GM19467 (cell line): ENCODE data around the gene ZGPAT.
"Not testable (repeated sequence)": the region's sequence is repeated elsewhere in the genome, so short reads cannot be mapped to it uniquely, and the experiment has no call there.

ENCODE experiments used
- ATAC-seq: cut with Tn5 transposase; IDR thresholded peaks from one replicate; pipeline ENCODE4 v1.9.1; 2021; ENCODE audit warnings: mild to moderate bottlenecking, moderate library complexity; ENCODE audit not compliant: unreplicated experiment

The ZGPAT gene

DNA sequence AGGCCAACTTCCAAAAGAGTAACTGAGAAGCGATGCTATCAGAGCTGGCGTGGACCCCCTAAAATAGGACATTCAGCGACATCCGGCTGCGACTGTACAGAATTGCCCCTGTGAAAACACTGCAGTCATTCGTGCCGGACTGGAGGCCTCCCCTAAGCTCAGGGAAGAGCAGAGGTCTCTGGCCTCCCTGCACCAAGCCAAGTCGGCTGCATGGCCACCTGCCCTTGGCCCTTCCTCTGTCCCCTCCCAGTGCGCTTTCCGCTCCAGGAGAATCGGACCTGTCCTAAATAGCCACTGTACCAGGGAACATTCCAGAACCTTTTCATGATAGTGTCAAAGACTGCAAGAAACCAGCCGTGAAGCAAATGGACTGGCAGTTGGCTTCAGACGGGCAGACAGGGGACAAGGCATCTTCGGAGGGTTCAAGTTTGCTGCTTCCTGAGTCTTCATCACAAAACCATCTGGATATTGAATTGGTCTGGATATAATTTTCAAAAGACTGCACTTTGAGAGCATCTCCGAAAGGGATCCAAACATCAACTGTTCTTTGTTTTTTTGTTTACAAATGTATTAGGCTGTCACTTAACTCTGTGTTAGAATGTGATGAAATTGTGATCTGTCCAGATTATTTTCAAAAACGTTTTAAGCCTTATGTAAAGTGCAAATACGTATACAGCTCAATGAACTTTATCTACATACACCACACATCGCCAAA lies 48.3 kb downstream of the ZGPAT start:
- no peak for ATAC-seq

- no peak for ATAC-seq
These were observed 48.8 kb downstream of the ZGPAT start for GRCh38 chr20:63756648-63756991.

GRCh38 chr20:63758152-63758551 lies 50.3 kb downstream of the ZGPAT start:
- ATAC-seq, result no peak

GRCh38 chr20:63759377-63759901 lies 51.6 kb downstream of the ZGPAT start:
- no peak for ATAC-seq

- no peak for ATAC-seq
These were observed 57.4 kb downstream of the ZGPAT start for GRCh38 chr20:63765082-63765873.

- ATAC-seq, result no peak
These were observed 58.1 kb downstream of the ZGPAT start for GRCh38 chr20:63765902-63766301.

DNA sequence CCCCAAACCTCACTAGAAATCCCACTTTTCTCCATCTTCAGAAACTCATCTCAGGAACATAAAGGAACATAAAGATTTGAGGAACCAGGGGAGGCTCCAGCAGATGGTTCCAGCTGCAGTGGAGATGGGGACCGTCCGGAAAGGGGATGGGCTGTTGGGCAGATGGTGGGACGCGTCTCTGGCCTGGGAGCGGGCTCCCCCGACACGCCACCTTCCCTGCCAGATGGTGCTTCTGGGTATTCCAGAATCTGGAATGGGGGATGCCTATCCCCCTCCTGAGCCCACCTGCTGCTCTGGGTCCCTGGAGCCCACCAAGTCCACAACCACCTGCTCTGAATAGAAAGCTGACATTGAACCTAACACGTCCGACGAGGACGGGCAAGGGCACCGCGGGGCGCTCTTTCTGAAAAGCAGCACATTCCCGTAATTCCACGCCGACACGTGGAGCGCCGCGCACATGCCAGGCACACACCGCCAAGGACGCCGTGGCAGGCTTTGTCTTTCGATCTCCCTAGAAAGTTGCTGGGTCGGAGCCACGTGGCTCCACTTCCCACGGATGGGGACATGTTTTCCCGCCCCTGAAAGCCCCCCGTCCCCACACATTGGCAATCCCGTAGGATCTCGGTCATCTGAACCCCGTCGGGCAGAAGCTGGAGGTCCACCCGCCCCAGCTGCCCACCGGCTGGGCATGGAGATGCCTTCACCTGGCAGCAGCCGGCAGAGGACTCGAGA lies 59.0 kb downstream of the ZGPAT start:
- ATAC-seq, result no peak

- no peak for ATAC-seq
These were observed 59.6 kb downstream of the ZGPAT start for GRCh38 chr20:63767456-63767855.

DNA sequence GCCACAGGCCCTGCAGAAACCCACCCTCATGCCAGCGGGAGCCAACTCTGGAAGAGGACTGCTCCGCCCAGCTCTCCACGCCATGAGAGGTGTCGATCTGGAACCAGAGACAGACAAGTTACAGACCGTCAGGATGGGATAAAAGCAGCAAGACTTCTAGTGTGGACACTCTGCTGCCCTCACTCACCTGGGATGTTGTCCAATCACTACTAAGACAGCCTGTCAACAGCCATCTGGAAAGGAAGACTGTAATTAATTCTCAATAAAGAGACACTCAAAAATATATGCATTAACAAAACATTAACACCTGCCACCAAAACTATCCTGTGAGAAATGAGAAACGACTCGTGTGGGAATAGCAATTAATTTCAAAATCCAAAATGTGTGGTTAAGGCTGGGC lies 60.0 kb downstream of the ZGPAT start:
- ATAC-seq, result no peak

DNA sequence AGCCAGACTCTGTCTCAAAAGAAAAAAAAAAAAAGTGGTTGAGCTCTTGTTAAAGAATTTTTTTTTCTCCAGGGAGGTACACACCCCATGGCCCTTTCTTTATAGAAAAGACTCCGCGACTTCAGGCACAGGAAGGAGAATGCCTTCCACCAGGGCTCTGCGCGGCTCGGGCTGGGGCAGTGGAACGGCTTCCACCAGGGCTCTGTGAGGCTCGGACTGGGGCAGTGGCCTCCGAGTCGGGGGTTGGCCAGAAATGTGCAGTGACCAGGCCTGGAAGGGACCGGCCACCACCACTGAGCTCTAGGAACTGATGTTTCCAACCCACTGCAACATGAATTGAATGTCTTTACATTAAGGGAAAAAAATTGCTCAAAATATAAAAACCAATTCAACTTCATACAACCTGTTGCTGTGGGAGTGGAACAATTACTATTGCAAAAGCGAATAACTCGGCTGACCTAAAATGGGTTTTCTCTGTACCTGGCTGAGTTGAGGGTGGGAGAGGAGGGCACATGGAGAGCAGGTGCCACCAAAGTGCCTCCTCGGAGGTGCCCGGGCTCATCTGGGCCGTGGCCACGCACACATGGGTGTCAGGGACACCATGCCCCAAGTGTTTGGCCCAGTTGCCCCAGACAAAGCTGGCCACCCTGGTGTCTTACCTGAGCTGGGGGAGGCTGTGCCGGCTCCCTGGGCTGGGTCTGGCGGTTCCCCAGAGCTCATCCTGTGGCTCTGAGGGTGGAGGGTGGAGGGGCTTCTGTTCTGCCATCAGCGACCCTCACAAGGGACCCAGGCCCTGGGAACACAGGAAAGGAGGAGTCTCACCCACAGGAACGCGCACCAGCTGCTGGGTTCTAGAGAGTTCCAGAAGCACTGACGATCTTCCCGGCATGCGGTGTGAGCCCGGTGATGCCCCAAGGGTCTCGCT lies 61.0 kb downstream of the ZGPAT start:
- no peak for ATAC-seq

DNA sequence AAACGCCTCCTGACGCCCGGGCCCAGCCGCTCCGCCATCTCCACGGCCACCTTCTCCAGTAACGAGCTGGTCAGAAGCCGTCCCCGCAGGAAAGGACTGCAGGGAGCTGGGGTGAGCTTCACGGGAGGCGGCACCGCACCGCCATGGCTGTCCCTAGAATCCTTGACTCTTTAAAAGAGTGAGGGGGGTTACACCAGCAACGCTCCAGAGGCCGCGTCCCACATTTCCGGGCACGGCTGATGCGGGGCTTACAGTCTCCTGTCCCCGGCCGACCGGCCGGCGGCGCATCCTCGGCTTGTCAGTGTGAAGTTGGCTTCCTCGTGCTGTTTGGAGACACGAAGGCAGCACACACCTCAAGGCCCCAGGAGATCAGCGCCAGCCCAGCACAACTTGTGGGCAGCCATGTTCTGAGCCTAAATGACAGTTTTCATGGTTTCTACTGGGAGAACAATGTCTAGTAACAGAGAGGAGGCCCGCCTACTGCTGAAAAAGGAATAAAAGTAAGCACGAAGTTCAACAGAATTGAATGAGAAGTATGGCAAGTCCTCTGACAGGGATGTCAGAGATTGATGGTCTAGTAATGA lies 62.1 kb downstream of the ZGPAT start:
- ATAC-seq, result no peak

GRCh38 chr20:63771046-63771707 lies 63.3 kb downstream of the ZGPAT start:
- ATAC-seq, result no peak

DNA sequence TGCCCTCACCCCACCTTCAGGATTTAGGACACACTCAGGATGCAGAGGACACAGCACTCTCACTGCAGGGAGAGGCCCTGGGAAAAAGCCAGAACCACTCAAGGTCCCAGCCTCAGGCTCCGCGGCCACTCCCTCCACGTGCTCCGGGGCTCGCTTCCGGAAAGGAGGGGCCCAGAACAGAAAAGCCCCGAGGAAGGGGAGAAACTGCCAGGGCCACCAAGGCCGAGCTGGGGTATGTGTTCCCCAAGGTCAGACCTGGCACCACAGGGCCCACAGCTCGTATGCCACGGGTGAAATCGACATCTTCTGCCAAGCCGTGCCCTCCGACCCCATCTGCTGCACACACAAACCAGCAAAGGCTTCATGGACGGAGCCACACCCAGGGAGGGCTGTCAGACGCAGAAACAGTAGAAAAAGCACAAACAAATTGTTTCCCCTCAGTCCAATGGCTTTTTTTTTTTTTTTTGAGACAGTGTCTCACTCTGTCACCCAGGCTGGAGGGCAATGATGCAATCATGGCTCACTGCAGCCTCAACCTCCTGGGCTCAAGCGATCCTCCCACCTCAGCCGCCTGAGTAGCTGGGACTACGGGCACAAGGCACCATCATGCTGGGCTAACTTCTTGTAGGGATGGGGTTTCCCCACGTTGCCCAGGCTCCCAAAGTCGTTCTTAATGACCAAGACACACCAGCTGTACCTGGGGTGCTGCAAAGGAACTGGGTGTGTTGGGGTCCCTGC lies 65.1 kb downstream of the ZGPAT start:
- ATAC-seq, result no peak

DNA sequence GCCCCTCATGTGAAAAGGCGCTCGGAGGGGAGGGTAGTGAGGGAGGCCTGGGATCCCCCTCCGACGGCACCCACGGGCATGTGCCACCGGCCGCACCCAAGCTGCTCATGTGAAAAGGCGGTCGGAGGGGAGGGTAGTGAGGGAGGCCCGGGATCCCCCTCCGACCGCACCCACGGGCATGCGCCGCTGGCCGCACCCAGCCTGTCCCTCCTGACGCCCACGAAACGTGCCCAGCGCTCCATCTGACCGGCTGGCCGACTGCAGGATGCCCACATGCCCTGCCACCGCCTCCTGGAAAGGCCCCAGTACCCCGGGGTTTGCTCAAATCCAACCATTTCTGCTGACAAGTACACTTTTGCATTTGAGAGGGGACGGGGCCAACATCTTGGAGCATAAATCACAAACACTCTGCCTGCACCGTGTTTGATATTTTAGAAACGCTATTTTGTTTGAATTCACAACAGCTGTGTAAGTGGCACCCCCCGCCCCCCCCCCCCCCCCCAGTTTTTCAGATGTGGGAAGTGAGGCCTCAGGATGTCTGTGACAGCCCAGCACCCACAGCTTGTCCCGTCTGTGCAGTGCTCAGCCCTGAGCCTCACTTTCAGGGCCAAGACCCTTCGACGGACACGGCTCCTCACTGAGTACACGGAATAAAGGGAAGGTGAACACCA lies 65.9 kb downstream of the ZGPAT start:
- ATAC-seq, result no peak

GRCh38 chr20:63774306-63774705 lies 66.5 kb downstream of the ZGPAT start:
- ATAC-seq, result no peak

- no peak for ATAC-seq
These were observed 67.5 kb downstream of the ZGPAT start for GRCh38 chr20:63775096-63775978.

DNA sequence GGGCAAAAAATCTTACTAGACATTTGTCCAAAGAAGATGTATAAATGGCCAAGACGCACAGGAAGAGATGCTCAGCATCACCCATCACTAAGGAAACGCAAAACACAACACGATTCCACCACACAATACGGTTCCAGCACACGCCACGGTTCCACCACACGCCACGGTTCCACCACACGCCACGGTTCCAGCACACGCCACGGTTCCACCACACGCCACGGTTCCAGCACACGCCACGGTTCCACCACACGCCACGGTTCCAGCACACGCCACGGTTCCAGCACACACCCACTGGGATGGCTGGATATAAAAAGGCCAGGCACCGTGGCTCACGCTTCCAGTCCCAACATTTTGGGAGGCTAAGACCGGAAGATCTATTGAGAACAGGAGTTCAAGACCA lies 69.0 kb downstream of the ZGPAT start:
- not testable (repeated sequence) for ATAC-seq
